CD14-positive monocyte (primary cell): Measurements from ENCODE around the gene POLR2F. TPM values are rescaled to one million over a fixed set of nuclear protein-coding genes. Genes with fewer than 3 reads are reported as not detected.

Experiments
- DNase-seq, 3 donors: peaks; one replicate each; pipeline ENCODE4 v3.0.0-alpha.2; 2011 to 2022
- H2AFZ ChIP-seq: 2 replicates; pipeline ENCODE4 v1.6.0; 2012; ENCODE audit warnings: mild to moderate bottlenecking, low read depth, low read length, inconsistent platforms; ENCODE audit not compliant: insufficient read depth, poor library complexity, severe bottlenecking
- H3K27ac ChIP-seq, 2 donors: 1 replicate in 1 of 2; 2 replicates in 1 of 2; pipeline ENCODE4 v1.5.1; 2012 to 2013; ENCODE audit warnings: low read length in 2 of 2, control low read depth in 1 of 2, inconsistent platforms in 1 of 2, low read depth in 1 of 2, mild to moderate bottlenecking in 1 of 2
- H3K27me3 ChIP-seq, 2 donors: one replicate each; pipeline versions ENCODE4 v1.6.0 to v1.6.1; 2011 to 2013; ENCODE audit warnings: low read length in 2 of 2; ENCODE audit not compliant: control insufficient read depth in 2 of 2, insufficient read depth in 2 of 2
- H3K36me3 ChIP-seq, 2 donors: replicated peaks in 1 of 2; 1 replicate in 1 of 2; 2 replicates in 1 of 2; pipeline versions ENCODE4 v1.5.1 to v1.6.1; 2012 to 2013; ENCODE audit warnings: low read length in 2 of 2, control low read depth in 1 of 2, inconsistent platforms in 1 of 2, mild to moderate bottlenecking in 1 of 2; ENCODE audit not compliant: insufficient read depth in 2 of 2, control insufficient read depth in 1 of 2
- H3K4me1 ChIP-seq, 2 donors: 1 replicate in 1 of 2; 2 replicates in 1 of 2; pipeline versions ENCODE4 v1.5.1 to v1.6.1; 2012 to 2013; ENCODE audit warnings: low read length in 2 of 2, control low read depth in 1 of 2, inconsistent platforms in 1 of 2, mild to moderate bottlenecking in 1 of 2, moderate library complexity in 1 of 2; ENCODE audit not compliant: insufficient read depth in 2 of 2, control insufficient read depth in 1 of 2
- H3K4me2 ChIP-seq: replicated peaks from 2 replicates; pipeline ENCODE3; 2012; ENCODE audit warnings: low read length, moderate library complexity, mild to moderate bottlenecking; ENCODE audit not compliant: poor library complexity, severe bottlenecking; ENCODE audit errors: extremely low read depth
- H3K4me3 ChIP-seq, 3 experiments: fragments of 200-600 bp in 1 of 3; sonication (generic) in 1 of 3; replicated peaks in 1 of 3; 1 replicate in 2 of 3; 2 replicates in 1 of 3; pipeline ENCODE4 v1.5.1; 2011 to 2013; ENCODE audit warnings: low read length in 3 of 3, mild to moderate bottlenecking in 3 of 3, control low read depth in 2 of 3, low read depth in 2 of 3, inconsistent platforms in 1 of 3, moderate library complexity in 1 of 3
- H3K79me2 ChIP-seq: 2 replicates; pipeline ENCODE4 v1.6.0; 2012; ENCODE audit warnings: mild to moderate bottlenecking, control low read depth, inconsistent platforms, low read length, moderate library complexity; ENCODE audit not compliant: insufficient read depth
- H3K9ac ChIP-seq: 2 replicates; pipeline ENCODE4 v1.6.0; 2017; ENCODE audit warnings: low read length, mild to moderate bottlenecking; ENCODE audit not compliant: insufficient read depth, poor library complexity, severe bottlenecking
- H3K9me3 ChIP-seq, 2 donors: replicated peaks in 1 of 2; 1 replicate in 1 of 2; 2 replicates in 1 of 2; pipeline versions ENCODE4 v1.5.1 to v1.6.1; 2012 to 2013; ENCODE audit warnings: low read length in 2 of 2, control low read depth in 1 of 2; ENCODE audit not compliant: control insufficient read depth in 1 of 2, insufficient read depth in 1 of 2
- H4K20me1 ChIP-seq: 2 replicates; pipeline ENCODE4 v1.6.0; 2012; ENCODE audit warnings: mild to moderate bottlenecking, low read length, control low read depth, moderate library complexity; ENCODE audit not compliant: insufficient read depth
- H3K27ac Mint-ChIP-seq, 7 donors: one replicate each; pipeline ENCODE4 v1.8.0; 2020; ENCODE audit warnings: mild to moderate bottlenecking in 7 of 7, mixed read lengths in 7 of 7, moderate library complexity in 6 of 7, inconsistent platforms in 2 of 7
- H3K27me3 Mint-ChIP-seq, 3 donors: one replicate each; pipeline ENCODE4 v1.8.0; 2021 to 2022; ENCODE audit warnings: low read depth in 3 of 3, mild to moderate bottlenecking in 3 of 3, mixed read lengths in 3 of 3, moderate library complexity in 3 of 3, inconsistent platforms in 1 of 3
- H3K36me3 Mint-ChIP-seq, 2 donors: one replicate each; pipeline ENCODE4 v1.8.0; 2020; ENCODE audit warnings: mixed read lengths in 2 of 2, inconsistent platforms in 1 of 2, mild to moderate bottlenecking in 1 of 2
- H3K4me1 Mint-ChIP-seq: one replicate; pipeline ENCODE4 v1.8.0; 2020; ENCODE audit warnings: mild to moderate bottlenecking, mixed read lengths
- H3K4me3 Mint-ChIP-seq, 2 donors: one replicate each; pipeline ENCODE4 v1.8.0; 2020; ENCODE audit warnings: mild to moderate bottlenecking in 2 of 2, mixed read lengths in 2 of 2, moderate library complexity in 1 of 2
- H3K9me3 Mint-ChIP-seq, 7 donors: one replicate each; pipeline ENCODE4 v1.8.0; 2020 to 2022; ENCODE audit warnings: mixed read lengths in 7 of 7, mild to moderate bottlenecking in 6 of 7, moderate library complexity in 6 of 7, inconsistent platforms in 2 of 7
- CTCF ChIP-seq: fragments of 200-600 bp; IDR thresholded peaks from one replicate; pipeline ENCODE4 v1.8.0; 2022; ENCODE audit warnings: antibody characterized with exemption, mild to moderate bottlenecking
- WGBS: methylation state at CpG from one replicate; pipeline ENCODE4 v1.1.5; 2013; ENCODE audit warnings: missing lambda C conversion rate; ENCODE audit not compliant: insufficient coverage; 5-methylcytosine and 5-hydroxymethylcytosine counted together
- intact Hi-C, 2 donors: fragments of 100-400 bp; cut with micrococcal nuclease; formaldehyde crosslinking; loops; one replicate each; pipeline versions ENCODE4 v1.15.0 to v1.15.1; 2023
- polyA plus RNA-seq, 3 donors: library from polyadenylated mRNA; depleted of rRNA in 1 of 3; unstranded in 2 of 3; stranded (reverse) in 1 of 3; fragments of 300-500 nt in 2 of 3; fragments of >200 nt in 1 of 3; fragmentation: Illumina TruSeq in 2 of 3; gene quantifications; 1 replicate in 2 of 3; 2 replicates in 1 of 3; pipeline ENCODE4 v1.2.3, GENCODE V29; 2012 to 2021

Gene POLR2F
- polyA plus RNA-seq, 3 donors: 45.4 to 182 (median 143) TPM

GRCh38 chr22:38009000-38009806, 55.7 kb downstream of the POLR2F start:
- intact Hi-C loops: no loop called here
- H3K79me2 ChIP-seq: no peaks in the 10 kb centered on the region
- Mint-ChIP-seq H3K27ac (peak overlapping the region in 2 of 7 donors; percentile 39 to 53), H3K27me3 (peaks cover 1 to 5% (median 3%) of the 10 kb centered on the region in 3 donors), H3K9me3 (peaks cover 0 to 6% (median 3%) of the 10 kb centered on the region in 7 donors), H3K4me3 (no peak overlapping the region), H3K36me3 (no peaks in the 10 kb centered on the region), H3K4me1 (no peaks in the 10 kb centered on the region)
- H3K9me3 ChIP-seq: no peaks in the 10 kb centered on the region
- no peak overlapping the region for H3K9ac ChIP-seq
- no peak for DNase-seq
- no peaks in the 10 kb centered on the region for H3K36me3 ChIP-seq
- no peak for TF ChIP-seq CTCF
- H3K4me3 ChIP-seq: no peak overlapping the region
- no peak overlapping the region for H3K4me2 ChIP-seq
- H2AFZ ChIP-seq: no peak overlapping the region
- H3K27ac ChIP-seq: no peak overlapping the region
- WGBS: 58% methylated on average over 10 of the region's 14 CpGs
- no peaks in the 10 kb centered on the region for H3K27me3 ChIP-seq
- no peaks in the 10 kb centered on the region for H4K20me1 ChIP-seq
- H3K4me1 ChIP-seq: no peaks in the 10 kb centered on the region

GRCh38 chr22:38012604-38013072, 59.1 kb downstream of the POLR2F start:
- H3K9me3 Mint-ChIP-seq: peaks cover 0 to 13% (median 7%) of the 10 kb centered on the region in 7 donors
- Histone ChIP-seq H3K9me3 (no peaks in the 10 kb centered on the region), H3K36me3 (no peaks in the 10 kb centered on the region), H3K4me2 (no peak overlapping the region), H4K20me1 (no peaks in the 10 kb centered on the region), H3K27ac (no peak overlapping the region), H3K79me2 (no peaks in the 10 kb centered on the region), H2AFZ (no peak overlapping the region), H3K4me1 (no peaks in the 10 kb centered on the region), H3K27me3 (no peaks in the 10 kb centered on the region), H3K4me3 (no peak overlapping the region), H3K9ac (no peak overlapping the region)
- WGBS: 93% methylated on average over 4 of the region's 7 CpGs
- no peak for DNase-seq
- no peak overlapping the region for H3K27ac Mint-ChIP-seq
- H3K36me3 Mint-ChIP-seq: no peaks in the 10 kb centered on the region
- H3K4me1 Mint-ChIP-seq: peaks cover 3% of the 10 kb centered on the region
- peaks cover 1 to 5% (median 3%) of the 10 kb centered on the region in 3 donors for H3K27me3 Mint-ChIP-seq
- H3K4me3 Mint-ChIP-seq: no peak overlapping the region
- intact Hi-C loops: no loop called here
- no peak for TF ChIP-seq CTCF
